Right lobe of liver (tissue), 6 donors: ENCODE data around the gene PGM1. TPM values are rescaled to one million over a fixed set of nuclear protein-coding genes. Genes with fewer than 3 reads are reported as not detected.

Source experiments
- ATAC-seq, 4 donors: fragments of 200-7000 bp; cut with Tn5 transposase; one replicate each; pipeline ENCODE4 v1.9.1; 2020; ENCODE audit warnings: mild to moderate bottlenecking in 4 of 4, moderate library complexity in 4 of 4
- DNase-seq, 3 donors: peaks; one replicate each; pipeline ENCODE4 v3.0.0-alpha.2; 2020
- H3K27ac ChIP-seq, 3 donors: fragments of 200-600 bp; one replicate each; pipeline ENCODE4 v1.8.0; 2022
- H3K27me3 ChIP-seq, 2 donors: fragments of 200-600 bp; one replicate each; pipeline ENCODE4 v1.8.0; 2022
- H3K36me3 ChIP-seq, 4 donors: fragments of 200-600 bp; sonication (generic) in 1 of 4; one replicate each; pipeline versions ENCODE4 v1.5.1 to v1.8.0; 2017 to 2022; ENCODE audit warnings: control low read depth in 1 of 4
- H3K4me1 ChIP-seq, 4 donors: fragments of 200-600 bp; sonication (generic) in 1 of 4; one replicate each; pipeline versions ENCODE4 v1.5.1 to v1.8.0; 2017 to 2022; ENCODE audit warnings: control low read depth in 1 of 4
- H3K4me3 ChIP-seq, 3 donors: fragments of 200-600 bp; one replicate each; pipeline ENCODE4 v1.8.0; 2022
- H3K9me3 ChIP-seq, 4 donors: fragments of 200-600 bp; sonication (generic) in 1 of 4; one replicate each; pipeline versions ENCODE4 v1.5.1 to v1.8.0; 2017 to 2022; ENCODE audit warnings: control low read depth in 1 of 4
- POLR2A ChIP-seq: fragments of 450-650 bp; IDR thresholded peaks from one replicate; pipeline ENCODE4 v1.6.1; 2017; ENCODE audit warnings: antibody characterized with exemption, mild to moderate bottlenecking
- WGBS: methylation state at CpG from one replicate; pipeline ENCODE4 v1.1.6; 2018; ENCODE audit warnings: low coverage, low lambda C conversion rate; ENCODE audit not compliant: insufficient coverage; ENCODE audit errors: missing lambda C conversion rate; 5-methylcytosine and 5-hydroxymethylcytosine counted together
- intact Hi-C, 2 donors: fragments of 100-400 bp; cut with DNase I; formaldehyde crosslinking; loops; one replicate each; pipeline versions ENCODE4 v1.11.2 to v1.14.1; 2022
- total RNA-seq, 6 experiments: library from RNA; depleted of rRNA in 2 of 6; stranded (reverse); fragments of >200 nt in 2 of 6; fragmentation: NEBNext Ultra II Directional in 3 of 6; extraction: Animal tissue kit (Norgen Biotek cat#: 25700) in 3 of 6; gene quantifications; one replicate each; pipeline versions ENCODE4 v1.1.0 to v1.2.4, GENCODE V29; 2016 to 2023
- TF ChIP-seq, protein P1 (sequence below), 4 donors: fragments of 200-600 bp in 3 of 4; fragments of 450-650 bp in 1 of 4; IDR thresholded peaks; one replicate each; pipeline versions ENCODE4 v1.5.1 to v1.8.0; 2016 to 2022; ENCODE audit warnings: antibody characterized with exemption in 4 of 4, mild to moderate bottlenecking in 2 of 4
- donor health status: DM: no; HTN: yes; CAD: no.
- donor health status: DM: no; HTN: no; CAD: no.
- donor health status: DM: no; HTN: no; CAD: no.
- donor health status: DM: no; HTN: yes; CAD: no.
- donor health status: DM: no; HTN: yes; CAD: no.

PGM1 gene
- total RNA-seq, 6 experiments from 2014 or later: 127 to 220 (median 157) TPM

DNA sequence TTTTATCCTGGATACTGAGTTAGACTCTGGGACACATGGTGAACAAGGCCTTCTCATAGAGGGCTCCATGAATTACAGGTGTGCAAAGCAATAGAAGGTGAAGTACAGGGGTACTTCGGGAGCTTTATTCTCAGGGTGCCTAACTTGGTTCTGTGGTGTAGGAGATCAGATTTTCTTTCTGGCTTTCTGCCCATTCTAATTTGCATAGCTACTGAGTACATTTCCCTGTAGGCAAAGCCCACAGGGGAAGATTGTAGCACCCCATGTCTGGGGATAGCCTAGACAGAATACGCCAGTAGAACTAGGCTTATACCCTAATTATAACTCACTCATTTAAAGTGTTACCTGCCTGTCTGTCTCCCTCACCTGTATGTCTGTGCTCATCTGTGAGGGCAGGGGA is 49.7 kb downstream of the PGM1 start:
- TF ChIP-seq POLR2A: no peak
- TF ChIP-seq, protein P1, sequence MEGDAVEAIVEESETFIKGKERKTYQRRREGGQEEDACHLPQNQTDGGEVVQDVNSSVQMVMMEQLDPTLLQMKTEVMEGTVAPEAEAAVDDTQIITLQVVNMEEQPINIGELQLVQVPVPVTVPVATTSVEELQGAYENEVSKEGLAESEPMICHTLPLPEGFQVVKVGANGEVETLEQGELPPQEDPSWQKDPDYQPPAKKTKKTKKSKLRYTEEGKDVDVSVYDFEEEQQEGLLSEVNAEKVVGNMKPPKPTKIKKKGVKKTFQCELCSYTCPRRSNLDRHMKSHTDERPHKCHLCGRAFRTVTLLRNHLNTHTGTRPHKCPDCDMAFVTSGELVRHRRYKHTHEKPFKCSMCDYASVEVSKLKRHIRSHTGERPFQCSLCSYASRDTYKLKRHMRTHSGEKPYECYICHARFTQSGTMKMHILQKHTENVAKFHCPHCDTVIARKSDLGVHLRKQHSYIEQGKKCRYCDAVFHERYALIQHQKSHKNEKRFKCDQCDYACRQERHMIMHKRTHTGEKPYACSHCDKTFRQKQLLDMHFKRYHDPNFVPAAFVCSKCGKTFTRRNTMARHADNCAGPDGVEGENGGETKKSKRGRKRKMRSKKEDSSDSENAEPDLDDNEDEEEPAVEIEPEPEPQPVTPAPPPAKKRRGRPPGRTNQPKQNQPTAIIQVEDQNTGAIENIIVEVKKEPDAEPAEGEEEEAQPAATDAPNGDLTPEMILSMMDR (IDR thresholded peaks at IDR 0.05): no peak
- 78% methylated on average over 2 of the region's 2 CpGs for WGBS
- Histone ChIP-seq H3K4me1 (peaks cover 0 to 74% (median 34%) of the 10 kb centered on the region in 4 donors), H3K27me3 (no peaks in the 10 kb centered on the region), H3K27ac (peak overlapping the region in 2 of 3 donors; percentile 74 to 87), H3K9me3 (no peaks in the 10 kb centered on the region), H3K4me3 (no peak overlapping the region), H3K36me3 (peaks cover 0 to 18% (median 3%) of the 10 kb centered on the region in 4 donors)
- DNase-seq (no peak), ATAC-seq (no peak)
- intact Hi-C loops: no loop called here

DNA sequence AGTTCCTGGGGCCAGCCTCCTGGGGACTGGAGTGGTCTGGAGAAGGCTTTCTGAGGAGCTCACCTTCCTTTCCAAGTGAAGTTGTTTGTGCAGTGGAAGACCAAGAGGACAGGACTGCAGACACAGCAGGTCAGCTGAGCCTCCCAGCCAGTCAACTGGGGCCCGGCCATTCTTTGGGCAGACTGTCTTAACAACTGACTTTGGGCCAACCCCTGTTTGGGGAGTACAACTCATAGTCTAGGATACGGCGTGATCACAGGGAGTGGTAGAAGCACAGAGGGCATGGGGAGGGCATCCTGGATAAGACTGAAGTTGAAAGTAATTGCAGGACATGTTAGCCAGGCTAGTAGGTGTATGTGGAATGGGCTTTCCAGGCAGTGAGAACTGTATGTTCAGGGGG is 50.3 kb downstream of the PGM1 start:
- no peaks in the 10 kb centered on the region for H3K27me3 ChIP-seq
- H3K4me3 ChIP-seq: no peak overlapping the region
- no CpG with 5 or more reads among the region's 3 CpGs for WGBS
- peaks cover 0 to 17% (median 6%) of the 10 kb centered on the region in 4 donors for H3K36me3 ChIP-seq
- peaks cover 0 to 68% (median 31%) of the 10 kb centered on the region in 4 donors for H3K4me1 ChIP-seq
- H3K9me3 ChIP-seq: no peaks in the 10 kb centered on the region
- intact Hi-C loops: no loop called here
- no peak for DNase-seq
- TF ChIP-seq POLR2A: no peak
- TF ChIP-seq, protein P1 (IDR thresholded peaks at IDR 0.05): no peak
- H3K27ac ChIP-seq: peak overlapping the region in 2 of 3 donors; percentile 74 to 87
- ATAC-seq: peak in 2 of 4 donors; percentile 1 to 10

DNA sequence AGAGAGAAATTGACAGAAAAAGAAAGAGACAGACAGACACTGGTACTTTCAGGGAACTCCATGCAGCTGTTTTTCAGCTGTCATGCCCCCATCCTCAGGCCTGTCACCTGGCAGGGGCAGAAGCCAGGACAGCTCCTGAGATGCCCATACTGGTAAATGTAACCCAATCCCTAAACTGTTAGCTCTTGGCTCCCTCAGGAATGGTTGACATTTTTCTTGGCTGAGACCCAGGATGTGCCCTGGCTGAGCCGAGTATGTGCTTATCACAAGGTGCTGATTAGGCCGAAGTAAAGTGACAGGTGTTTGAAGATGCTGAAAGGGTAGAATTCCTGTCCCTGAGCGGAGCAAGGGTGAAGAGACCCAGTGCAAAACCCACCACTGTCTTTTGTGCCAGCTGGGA is 50.7 kb downstream of the PGM1 start:
- peaks cover 0 to 19% (median 7%) of the 10 kb centered on the region in 4 donors for H3K36me3 ChIP-seq
- H3K4me3 ChIP-seq: no peak overlapping the region
- H3K9me3 ChIP-seq: no peaks in the 10 kb centered on the region
- H3K27me3 ChIP-seq: no peaks in the 10 kb centered on the region
- WGBS: 31% methylated on average over 2 of the region's 3 CpGs
- ATAC-seq (peak; percentile 32 to 51 (median 42)), DNase-seq (peak in 1 of 3 donors; percentile 63)
- H3K4me1 ChIP-seq: peaks cover 0 to 64% (median 29%) of the 10 kb centered on the region in 4 donors
- intact Hi-C loops: no loop called here
- no peak for TF ChIP-seq POLR2A
- TF ChIP-seq, protein P1 (IDR thresholded peaks at IDR 0.05): no peak
- H3K27ac ChIP-seq: peak overlapping the region in 1 of 3 donors; percentile 87

DNA sequence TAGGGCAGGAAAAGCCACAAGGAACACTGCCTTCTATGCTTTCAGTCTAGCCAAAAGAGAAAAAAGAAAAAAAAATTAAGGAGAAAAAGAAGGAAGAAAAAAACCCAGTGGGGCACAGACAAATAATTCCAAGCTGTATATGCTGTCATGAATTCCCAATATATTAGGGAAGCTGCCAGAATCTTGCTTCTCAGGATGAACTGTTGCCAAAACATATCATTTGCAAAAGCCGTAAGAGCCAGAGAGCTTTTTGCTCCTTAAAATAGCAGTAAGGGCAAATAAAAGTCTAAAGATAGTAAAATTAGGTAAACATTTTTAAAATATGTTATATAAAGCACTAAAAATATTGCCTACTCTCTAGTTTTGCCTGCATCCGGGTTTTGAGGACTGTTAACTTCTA is 52.1 kb downstream of the PGM1 start:
- no peak for ATAC-seq
- Histone ChIP-seq H3K27me3 (no peaks in the 10 kb centered on the region), H3K9me3 (no peaks in the 10 kb centered on the region), H3K4me1 (peaks cover 0 to 50% (median 22%) of the 10 kb centered on the region in 4 donors), H3K4me3 (no peak overlapping the region), H3K36me3 (peaks cover 0 to 32% (median 12%) of the 10 kb centered on the region in 4 donors), H3K27ac (peak overlapping the region in 1 of 3 donors; percentile 24)
- TF ChIP-seq, protein P1 (IDR thresholded peaks at IDR 0.05): no peak
- TF ChIP-seq POLR2A: no peak
- 36% methylated on average over 2 of the region's 2 CpGs for WGBS
- intact Hi-C loops: no loop called here
- no peak for DNase-seq

DNA sequence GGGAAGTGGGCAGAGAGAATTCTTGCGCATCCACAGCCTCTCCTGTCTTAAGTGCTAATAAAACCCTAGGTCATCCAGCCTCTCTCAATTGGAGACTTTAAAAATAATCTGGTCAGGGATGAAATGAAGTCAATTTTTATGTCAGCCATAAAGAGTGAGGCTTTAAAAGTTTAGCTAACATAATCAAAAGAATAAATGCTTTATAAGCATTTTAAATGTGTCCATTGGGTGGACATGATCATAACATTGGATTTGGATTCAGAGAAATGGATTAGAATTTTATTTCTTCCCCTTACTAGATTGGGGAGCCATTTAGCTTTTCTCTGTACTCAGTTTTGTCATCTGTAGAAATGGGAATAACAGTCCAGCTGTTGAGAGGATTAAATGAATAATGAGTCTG is 55.5 kb downstream of the PGM1 start:
- DNase-seq (no peak), ATAC-seq (no peak)
- WGBS: 100% methylated on average over 1 of the region's 1 CpG
- TF ChIP-seq, protein P1 (IDR thresholded peaks at IDR 0.05): no peak
- TF ChIP-seq POLR2A: no peak
- intact Hi-C loops: no loop called here
- H3K4me1 ChIP-seq: peaks cover 0 to 20% (median 9%) of the 10 kb centered on the region in 4 donors
- H3K27ac ChIP-seq: no peak overlapping the region
- H3K9me3 ChIP-seq: no peaks in the 10 kb centered on the region
- no peak overlapping the region for H3K4me3 ChIP-seq
- no peaks in the 10 kb centered on the region for H3K27me3 ChIP-seq
- H3K36me3 ChIP-seq: peaks cover 0 to 62% (median 27%) of the 10 kb centered on the region in 4 donors
